Renal pelvis (tissue), 4 donors: ENCODE measurements around the gene PLA2G2C. TPM values are rescaled to one million over a fixed set of nuclear protein-coding genes. Genes with fewer than 3 reads are reported as not detected.

Experiments used
- DNase-seq: peaks from one replicate; pipeline ENCODE4 v3.0.0-alpha.2; 2013
- polyA plus RNA-seq, 3 donors: library from polyadenylated mRNA; unstranded; fragments of 120-200 nt; gene quantifications; one replicate each; pipeline ENCODE4 v1.2.1, GENCODE V29; 2013; ENCODE audit not compliant: insufficient read length in 3 of 3

Gene PLA2G2C
- polyA plus RNA-seq, 3 donors, result 0.12 to 0.14 TPM; not detected in 1

DNA sequence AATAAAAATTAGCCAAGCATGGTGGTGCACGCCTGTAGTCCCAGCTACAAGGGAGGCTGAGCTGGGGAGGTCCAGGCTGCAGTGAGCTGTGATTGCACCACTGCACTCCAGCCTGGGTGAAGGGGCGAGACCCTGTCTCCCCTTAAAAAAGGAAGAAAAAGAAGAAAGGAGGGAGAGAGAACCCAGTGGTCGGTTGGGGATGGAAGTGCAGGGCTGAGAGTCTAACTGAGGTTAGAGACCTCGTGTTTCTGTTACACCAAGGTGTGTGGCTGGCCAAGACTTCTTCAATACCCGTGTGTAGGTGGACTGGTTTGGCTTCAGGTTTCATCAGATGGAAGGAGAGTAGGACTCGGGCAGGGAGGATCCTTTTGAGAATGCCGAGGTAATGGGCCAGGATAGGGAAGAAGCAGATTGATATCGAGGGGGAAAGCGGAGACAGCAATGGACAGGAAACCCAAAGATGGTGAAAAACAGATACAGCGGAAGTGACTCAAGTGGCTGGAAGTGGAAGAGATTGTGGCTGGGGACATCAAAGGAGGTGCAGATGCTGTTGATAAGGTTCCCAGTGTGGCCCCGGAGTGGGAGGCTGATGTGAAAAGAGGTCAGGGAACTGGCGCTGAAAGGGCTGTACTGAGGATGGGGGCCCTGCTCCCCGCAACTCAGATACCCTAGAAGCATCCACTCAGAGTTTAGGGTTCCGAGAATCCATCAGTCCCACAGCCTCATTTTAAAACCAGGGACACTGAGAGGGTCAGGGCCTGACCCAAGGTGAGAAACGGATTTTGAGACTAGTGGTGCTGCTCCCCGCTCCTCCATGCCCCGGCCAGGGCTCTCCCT, 1.1 kb downstream of the PLA2G2C start:
- DNase-seq, result no peak

DNA sequence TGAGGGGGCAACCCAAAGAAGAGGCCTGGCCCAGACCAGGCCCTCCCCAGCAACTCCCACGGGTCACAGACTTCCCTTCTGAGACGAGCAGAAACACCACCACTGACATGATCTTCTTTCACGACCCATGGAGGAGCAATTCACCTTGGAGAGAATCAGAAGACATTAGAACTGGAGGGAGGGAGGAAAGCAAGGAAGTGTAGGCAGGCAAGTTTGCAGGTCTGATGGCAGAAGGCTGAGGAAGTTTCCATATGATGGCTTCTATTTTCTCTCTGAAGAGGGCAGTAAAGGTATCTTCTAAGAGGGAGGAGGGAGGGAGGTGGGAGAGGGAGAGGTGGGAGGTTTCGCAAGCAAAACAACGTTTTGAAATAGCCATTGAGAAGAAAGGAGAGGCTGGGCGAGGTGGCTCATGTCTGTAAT, 1.8 kb downstream of the PLA2G2C start:
- no peak for DNase-seq

DNA sequence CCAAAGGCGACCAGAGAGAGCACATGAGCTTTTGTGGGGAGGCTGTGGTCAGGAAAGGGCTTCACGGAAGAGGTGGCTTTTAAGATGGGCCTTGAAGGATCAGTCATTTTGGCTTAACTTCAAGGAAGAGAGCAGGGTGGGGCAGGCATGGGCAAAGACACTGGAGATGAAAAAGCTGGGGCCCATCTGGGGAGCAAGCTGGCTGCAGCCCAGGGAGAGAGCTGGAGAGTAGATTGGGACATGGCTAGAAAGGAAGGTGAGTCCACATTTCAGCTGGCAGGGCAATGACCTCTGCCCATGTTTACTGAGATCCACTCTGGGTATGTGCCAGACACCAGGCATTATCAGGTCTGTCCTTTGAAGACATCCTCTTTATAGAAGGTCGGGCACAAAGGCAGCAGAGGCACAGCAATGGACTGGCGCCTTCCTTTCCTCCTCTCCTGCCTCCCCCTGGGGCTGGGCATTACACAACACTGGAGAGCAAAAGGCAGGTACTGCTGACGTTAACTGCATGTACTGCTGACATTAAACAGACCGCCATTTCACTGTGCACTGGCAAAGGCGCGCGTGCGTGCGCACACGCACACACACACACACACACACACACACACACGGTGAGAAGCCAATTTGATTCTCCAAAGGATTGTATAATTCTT, 2.6 kb downstream of the PLA2G2C start:
- DNase-seq, result no peak

DNA sequence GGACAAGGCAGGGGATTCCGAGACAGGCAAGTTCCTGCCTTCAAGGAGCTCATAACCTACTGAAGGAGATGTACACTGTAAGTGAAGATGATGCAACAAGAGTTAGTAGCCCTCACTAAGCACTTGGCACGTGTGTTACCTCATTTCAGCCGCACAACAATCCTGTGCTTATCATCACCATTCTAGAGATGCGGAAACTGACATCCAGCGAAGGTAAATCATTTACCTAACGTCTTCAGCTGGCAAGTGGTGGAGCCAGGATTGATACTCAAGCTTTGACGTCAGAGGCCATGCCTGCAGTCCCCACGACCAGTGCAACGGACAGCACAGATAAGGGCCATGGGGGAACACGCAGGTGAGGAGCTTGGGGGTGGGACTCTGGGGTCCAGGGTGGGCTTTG, 3.3 kb downstream of the PLA2G2C start:
- no peak for DNase-seq

DNA sequence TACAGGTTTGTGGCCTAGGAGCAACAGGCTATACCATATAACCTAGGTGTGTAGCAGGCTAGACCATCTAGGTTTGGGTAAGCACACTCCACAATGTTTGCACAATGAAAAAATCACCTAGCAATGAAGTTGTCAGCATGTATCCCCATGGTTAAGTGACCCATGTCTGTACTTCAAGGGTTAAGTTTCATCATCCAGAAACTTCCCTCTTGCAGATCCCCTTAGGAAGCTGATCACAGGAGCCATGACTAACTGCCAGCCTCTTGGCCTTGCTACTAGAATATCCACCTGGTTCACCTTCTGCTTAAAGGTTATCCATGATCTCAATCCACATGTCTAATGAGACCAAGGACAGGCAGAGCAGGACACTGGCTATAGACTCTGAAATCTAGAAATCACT, 3.9 kb downstream of the PLA2G2C start:
- no peak for DNase-seq

DNA sequence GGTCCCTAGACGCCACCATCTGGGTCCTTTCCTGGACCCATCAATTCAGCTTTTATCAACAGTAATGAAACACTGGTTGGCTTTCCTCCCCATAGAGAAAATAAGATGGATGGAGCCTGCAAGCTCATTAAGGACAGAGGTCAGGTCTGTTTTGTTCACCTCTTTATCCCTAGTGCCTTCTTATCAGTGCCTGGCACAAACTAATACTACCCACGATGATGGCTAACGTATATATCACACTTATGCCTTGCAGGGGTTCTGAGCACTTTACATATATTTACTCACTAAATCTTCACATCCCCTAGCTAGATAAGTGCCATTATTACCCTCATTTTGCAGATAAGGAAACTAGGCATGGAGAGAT, 5.5 kb downstream of the PLA2G2C start:
- DNase-seq, result no peak

DNA sequence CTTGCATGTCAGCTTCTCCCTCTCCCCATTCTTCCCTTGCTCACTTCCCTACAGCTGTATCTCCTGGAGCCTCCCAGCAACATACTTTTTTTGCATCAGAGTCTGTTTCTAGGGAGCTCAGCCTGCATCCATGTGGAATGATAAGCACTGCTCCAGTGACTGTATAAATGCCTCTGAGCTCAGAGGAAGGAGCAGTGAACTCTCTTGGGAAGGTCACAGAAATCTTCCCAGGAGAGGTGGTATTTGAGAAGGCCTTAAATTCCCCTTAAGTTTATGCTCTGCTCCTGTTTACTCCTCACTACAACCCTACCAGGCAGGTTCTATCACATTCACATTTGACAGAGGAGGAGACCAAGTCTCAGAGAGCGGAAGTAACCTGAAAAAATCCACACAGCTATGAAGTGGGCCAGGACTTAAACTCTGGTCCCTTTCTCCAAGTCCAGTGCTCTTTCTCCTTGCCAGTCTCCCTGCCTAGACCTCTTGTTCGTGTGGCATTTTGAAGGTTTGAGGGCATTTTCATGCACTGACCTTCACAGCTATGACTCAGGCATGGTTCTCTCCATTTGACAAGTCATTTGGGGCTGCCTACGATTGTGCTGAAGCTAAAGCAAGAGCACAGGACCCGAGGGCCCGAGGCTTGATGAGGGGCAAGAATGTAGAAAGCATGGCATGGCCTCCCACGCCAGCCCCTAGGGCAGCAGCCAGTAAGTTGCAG, 6.0 kb downstream of the PLA2G2C start:
- DNase-seq, result no peak

DNA sequence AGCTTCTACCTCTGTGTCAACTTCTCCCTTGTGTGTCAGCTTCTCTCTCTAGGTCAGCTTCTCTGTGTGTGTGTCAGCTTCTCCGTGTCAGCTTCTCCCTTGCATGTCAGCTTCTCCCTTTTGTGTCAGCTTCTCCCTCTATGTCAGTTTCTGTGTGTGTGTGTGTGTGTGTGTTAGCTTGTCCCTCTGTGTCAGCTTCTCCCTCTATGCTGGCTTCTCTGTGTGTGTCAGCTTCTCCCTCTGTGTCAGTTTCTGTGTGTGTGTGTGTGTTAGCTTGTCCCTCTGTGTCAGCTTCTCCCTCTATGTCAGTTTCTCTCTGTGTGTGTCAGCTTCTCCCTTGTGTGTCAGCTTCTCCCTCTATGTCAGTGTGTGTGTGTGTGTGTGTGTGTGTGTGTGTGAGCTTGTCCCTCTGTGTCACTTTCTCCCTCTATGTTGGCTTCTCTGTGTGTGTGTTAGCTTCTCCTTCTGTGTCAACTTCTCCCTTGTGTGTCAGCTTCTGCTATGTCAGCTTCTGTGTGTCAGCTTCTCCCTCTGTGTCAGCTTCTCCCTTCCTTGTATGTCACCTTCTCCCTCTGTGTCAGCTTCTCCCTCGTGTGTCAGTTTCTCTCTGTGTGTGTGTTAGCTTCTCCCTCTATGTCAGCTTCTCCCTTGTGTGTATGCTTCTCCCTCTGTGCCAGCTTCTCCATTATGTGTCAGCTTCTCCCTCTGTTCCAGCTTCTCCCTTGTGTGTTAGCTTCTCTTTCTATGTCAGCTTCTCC, 6.8 kb downstream of the PLA2G2C start:
- no peak for DNase-seq

DNA sequence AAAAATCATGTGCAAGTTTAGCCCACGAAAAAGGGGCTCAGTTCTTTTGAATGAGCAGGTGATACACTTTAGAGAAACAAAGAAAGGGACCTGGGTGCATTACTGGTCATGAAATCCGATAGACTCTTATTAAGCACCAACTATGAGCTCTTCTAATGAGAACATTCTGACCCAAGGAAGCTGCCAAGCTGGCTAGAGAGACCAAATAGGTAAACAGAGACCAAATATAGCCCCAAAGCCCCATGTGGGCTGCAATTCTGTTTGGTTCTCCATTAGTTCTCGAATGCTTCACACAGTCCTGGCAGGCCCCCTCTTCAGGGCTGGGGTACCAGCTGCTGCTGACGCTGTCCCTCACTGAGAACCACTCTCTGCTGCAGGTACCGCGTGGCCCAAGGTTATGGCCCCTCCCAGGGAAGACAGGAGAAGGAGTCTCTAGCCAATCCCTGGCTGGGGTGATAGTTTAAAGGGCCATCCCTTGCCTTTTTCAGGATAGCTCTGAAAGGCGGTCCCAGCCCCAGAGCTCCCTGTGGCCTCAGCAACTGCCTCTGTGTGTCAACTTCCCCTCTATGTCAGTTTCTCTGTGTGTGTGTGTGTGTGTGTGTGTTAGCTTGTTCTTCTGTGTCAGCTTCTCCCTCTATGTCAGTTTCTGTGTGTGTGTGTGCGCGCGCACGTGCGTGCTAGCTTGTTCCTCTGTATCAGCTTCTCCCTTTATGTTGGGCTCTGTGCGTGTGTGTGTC, 7.5 kb downstream of the PLA2G2C start:
- DNase-seq, result no peak

DNA sequence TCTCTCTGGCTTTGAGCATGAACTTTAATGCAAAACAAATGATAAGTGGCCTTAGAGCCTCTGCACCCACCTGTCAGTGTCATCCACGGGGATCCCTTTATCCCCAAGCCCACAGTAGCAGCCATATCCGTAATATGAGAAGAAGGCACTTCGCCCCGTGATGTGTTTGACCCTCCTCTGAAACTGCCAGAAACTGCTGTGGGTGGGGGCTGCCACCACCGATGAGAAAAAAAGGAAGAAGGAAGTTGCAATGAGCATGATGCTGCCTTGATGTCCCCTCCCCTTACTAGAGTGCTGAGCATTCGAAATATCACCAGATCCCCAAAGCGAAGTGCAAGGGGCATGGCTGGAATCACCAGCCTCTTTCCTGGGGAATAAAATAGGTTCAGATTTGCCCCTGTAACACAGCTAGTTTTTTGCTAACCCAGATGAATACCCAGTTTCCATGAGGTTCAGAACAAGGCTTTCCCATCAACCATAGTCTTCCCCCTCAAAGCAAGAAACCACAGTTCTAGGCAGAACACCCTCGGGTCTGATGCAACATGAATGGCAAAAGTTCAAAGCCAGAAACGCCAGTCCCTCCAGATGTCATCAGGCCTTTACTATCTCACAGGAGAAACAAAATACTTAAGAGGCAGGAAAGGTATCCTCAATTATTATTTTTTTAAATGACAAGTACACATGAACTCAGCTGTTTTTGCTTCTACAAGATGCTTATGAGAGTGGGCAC, 11.2 kb downstream of the PLA2G2C start:
- no peak for DNase-seq

DNA sequence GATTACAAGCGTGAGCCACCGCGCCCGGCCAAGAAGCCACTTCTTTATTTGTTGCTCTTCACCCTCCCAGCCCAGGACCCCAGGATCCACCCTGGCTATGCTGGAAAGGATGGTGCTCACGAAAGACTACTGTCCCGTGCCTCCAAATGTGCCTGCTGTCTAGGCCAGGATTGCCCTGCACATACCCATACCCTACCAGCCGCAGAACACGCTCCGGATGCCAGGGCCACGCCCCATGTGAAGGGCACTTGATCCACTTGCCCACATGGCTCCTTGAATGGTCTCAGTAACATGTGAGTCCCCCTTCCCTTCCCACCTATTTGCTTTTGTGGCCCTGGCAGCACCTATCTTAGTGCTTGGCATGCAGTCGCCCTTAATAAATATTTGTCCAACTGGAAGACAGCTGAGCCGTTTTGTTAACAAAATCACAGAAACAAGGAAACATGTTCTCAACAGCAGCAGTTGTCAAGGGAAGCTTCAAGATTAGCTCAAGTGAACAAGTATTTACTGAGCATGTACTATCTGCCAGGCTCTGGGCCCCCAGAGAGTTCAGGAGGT, 14.2 kb downstream of the PLA2G2C start:
- DNase-seq, result no peak

DNA sequence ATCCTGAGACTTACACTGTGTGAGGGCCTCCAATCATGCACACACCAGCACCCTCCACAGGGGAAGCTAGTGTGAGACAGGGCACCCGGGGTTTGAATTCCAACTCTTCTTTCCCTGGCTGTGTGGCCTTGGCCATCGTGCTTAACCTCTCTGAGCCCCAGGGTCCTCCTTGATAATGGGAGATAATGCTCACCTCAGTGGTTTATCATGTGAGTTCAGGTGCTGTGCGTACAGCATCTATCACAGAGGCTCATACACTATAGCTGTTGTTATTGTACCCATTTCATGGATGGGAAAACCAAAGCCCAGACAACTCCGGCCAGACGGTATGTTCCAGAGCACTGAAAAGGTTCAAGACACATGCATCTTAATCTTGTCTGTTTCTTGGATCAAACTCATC, 16.4 kb downstream of the PLA2G2C start:
- no peak for DNase-seq

DNA sequence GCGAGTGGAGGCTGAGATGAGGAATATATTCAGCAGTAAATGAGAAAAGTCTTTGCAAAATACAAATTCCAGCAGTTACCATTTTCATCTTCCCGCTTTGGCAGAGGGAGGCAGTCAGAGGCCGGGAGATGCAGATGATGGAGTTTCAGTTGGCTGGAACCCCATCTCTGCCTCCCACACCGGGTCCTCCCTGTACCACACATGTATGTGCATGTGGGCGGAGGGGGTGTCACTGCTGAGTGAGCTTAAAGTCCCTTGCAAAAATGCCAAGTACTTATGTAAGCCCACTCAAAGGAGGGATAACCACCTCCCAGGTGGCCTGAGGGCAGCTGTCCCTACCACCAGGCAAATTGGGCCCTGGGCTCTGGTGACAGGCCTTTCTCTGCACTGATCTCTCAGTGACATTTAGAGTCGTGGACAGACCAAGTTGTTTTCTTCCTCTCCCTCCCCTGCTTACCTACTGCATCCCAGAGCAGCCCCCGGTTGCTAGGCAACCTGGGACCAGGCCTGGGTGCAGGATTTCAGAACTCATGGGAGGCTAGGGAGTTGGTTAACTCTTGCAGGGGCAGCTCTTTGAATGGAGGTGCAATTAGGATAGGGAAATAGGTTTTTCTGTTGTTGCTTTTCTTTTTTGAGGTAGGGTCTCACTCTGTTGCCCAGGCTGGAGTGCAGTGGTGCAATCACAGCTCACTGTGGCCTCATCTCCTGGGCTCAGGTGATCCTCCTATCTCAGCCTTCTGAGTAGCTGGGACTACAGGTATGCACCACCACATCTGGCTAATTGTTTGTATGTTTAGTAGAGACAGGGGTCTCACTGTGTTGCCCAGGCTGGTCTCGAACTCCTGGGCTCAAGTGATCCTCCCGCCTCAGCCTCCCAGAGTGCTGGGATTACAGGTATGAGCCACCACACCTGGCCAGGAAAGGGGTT, 17.5 kb downstream of the PLA2G2C start:
- DNase-seq, result peak; percentile 60

DNA sequence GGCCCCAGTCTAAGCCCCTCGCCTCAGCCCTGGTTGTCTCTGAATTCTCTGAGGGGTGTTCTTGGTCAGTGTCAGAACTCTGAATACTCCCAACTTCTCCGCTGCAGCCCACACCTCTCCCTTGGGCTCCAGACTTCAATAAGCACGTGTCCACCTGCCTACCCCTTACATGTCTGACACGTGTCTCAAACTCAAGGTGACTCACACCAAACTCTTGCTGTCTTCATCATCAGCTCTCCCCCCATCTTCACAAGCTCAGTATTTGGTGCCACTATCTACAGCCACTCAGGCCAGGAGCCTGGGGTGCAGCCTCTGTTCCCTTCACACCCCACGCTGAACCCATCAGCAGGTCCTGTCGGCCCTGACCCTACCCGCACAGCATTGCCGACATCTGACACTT, 19.2 kb downstream of the PLA2G2C start:
- DNase-seq, result no peak

DNA sequence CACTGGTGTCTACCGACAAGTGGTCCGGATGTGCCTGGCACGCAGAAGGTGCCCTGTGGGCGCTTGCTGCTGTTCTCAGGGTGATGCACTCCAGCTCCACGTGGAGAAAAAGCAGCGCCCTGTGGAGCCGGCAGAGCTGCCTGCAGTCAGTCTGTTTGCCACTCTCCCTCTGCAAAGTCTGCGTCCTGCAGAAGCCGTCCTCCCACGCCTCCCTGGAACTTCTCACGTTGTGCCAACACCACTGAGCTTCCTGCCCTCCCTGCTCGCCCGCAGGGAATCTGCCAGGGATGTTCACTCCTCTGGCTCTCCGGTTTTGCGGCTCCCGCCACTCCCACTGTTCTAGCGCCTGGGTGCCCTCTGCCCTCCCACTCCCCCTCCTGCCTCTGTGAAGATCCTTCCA, 20.3 kb downstream of the PLA2G2C start:
- DNase-seq, result peak; percentile 42

DNA sequence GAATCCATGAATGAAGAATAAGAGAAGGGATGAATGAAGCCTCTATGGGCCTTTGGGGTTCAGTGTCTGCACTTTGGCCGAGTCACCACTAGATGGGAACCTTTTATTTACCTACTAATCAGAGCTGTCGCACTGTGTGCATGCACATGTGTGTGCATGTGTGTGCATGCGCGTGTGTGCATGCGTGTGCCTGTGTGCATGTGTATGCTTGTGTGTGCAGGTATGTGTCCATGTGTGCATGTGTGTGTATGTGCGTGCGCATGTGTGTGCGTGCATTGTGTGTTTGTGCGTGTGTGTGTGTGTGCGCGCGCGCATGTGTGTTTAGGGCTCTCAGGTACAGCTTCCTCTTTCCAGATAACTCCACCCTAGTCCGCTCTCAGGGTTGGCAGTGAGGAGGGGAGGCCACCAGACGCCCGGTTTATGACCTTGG, 20.8 kb downstream of the PLA2G2C start:
- DNase-seq, result no peak

DNA sequence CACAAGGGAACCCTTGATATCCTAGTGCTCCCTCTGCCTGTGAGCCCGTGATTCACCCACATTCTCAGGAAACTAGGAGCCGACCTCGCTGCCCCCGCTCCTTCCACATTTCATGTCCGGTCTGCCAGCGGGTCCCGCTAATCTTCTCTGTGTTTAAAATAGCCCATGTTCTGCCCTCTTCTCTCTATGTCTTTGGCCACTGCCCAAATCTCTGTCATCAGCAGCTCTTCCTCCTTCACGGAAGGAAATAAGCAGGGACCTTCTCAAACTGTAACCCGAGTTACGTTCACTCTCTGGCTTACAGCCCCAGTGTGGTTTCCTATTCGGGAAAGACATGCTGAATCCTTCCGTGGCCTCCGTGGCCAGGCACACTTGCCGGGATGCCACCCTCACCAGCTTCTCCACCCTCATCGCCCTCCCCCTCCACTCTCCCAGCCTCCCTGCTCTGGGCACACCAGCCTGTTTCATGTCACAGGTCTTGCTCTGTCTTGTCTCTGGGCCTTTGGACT, 21.6 kb downstream of the PLA2G2C start:
- no peak for DNase-seq

DNA sequence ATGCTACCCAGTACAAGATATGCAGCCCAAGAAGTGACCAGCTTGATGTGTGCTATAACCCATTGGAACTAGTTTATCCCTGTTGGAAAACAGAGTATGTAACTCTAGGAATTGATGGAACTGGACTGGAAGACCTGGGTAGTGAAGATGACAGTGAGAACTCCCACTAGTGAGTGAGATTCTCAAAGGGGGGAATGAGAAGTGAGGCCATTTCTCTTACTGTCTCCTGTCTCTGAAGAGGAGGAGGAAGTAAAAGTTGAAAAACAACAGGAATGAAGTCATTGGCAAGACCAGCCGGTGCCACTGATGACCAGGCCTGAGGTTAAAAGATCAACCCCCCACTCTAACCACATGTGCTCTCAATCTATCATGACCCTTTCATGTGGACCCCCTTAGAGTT, 26.3 kb downstream of the PLA2G2C start:
- no peak for DNase-seq
